Measurements from ENCODE around the gene NXT1.
"Not testable (repeated sequence)": the region's sequence is repeated elsewhere in the genome, so short reads cannot be mapped to it uniquely, and the experiment has no call there.

The NXT1 gene

DNA sequence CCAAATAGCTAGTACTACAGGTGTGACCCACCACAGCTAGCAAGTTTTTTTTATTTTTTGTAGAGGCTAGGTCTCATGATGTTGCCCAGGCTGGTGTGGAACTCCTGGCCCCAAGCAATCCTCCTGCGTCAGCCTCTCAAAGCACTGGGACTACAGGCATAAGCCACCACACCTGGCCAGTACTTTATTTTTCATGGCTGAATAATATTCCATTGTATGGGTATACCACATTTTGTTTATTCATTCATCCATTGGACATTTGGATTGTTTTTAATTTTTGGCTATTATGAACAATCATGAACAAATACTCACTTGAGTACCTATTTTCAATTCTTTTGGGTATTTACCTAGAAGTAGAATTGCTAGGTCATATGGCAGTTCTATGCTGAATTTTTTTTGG lies 7.0 kb upstream of the NXT1 start:
- H3K9me3 Mint-ChIP-seq: no peaks in the 10 kb centered on the region
- no peaks in the 10 kb centered on the region for H3K36me3 Mint-ChIP-seq
- H3K4me1 Mint-ChIP-seq: peaks cover 9% of the 10 kb centered on the region
- H3K4me3 Mint-ChIP-seq: no peak overlapping the region
- DNase-seq (ENCODE audit: low spot score in 2 of 2) (no peak), ATAC-seq (no peak)
- no peak overlapping the region for H3K27ac Mint-ChIP-seq

DNA sequence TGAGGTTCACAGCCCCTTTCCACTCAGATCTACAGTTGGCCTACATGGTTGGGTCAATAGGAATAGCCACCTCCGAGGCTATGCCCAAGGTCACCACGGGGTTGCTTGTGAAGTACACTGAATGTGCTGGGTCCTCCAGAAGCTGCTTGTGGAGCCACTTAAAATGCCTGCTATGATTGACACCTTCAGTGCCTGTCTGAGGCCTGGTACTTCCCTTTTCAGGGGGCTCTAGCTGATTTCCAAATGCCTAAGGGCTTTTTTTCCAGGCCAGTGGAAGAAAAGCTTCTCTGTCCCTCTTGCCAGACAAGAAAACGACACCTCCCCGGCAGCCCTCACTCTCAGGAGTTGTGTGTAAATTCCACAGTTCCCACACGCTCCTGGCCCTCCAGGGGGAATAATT lies 6.3 kb upstream of the NXT1 start:
- ATAC-seq: no peak
- Mint-ChIP-seq H3K27ac (no peak overlapping the region), H3K4me3 (no peak overlapping the region), H3K36me3 (no peaks in the 10 kb centered on the region), H3K9me3 (no peaks in the 10 kb centered on the region), H3K4me1 (peaks cover 16% of the 10 kb centered on the region)
- DNase-seq (ENCODE audit: low spot score in 2 of 2): no peak

DNA sequence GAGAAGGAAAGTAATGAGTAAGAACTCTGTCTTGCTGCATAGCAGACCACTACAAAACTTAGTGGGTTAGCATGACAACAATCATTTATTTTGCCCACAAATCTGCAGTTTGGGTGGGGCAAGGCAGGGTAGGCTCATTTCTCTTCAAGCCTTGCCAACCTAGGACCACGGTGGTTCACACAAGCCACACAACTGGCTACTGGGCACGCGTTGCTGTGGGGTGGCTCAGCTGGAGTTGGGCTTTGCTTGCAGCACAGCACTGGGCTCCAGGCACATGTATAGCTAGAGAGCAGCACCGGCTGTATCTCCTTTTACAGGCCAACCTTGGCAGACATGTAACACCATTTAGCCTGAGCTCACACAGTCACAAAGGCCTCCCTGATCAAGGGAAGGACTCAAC lies 4.6 kb upstream of the NXT1 start:
- DNase-seq (ENCODE audit: low spot score in 2 of 2): no peak
- Mint-ChIP-seq H3K4me3 (no peak overlapping the region), H3K4me1 (peaks cover 27% of the 10 kb centered on the region), H3K27ac (no peak overlapping the region), H3K9me3 (no peaks in the 10 kb centered on the region), H3K36me3 (peaks cover 10% of the 10 kb centered on the region)
- ATAC-seq: no peak

DNA sequence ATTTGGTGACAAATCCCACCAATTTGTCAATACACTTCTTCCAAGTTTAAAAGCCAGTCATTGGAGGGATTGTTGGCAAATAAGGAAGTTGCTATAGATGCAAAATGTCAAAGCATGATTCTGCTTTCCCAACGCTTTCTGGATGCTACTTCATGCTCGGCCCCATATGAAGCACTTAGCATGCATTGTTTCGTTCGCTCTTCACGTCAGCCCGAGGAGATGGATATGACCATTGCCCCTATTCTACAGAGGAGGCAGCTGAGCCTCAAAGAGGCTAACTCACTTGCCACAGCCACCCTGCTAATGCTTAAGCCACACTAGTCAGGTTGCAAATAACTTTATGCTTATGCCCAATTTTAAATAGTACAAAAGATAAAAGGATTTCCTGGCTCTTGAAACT lies 2.8 kb upstream of the NXT1 start:
- no peak overlapping the region for H3K4me3 Mint-ChIP-seq
- peaks cover 36% of the 10 kb centered on the region for H3K4me1 Mint-ChIP-seq
- H3K27ac Mint-ChIP-seq: peak overlapping the region; percentile 100
- peaks cover 16% of the 10 kb centered on the region for H3K36me3 Mint-ChIP-seq
- ATAC-seq (no peak), DNase-seq (ENCODE audit: low spot score in 2 of 2) (no peak)
- H3K9me3 Mint-ChIP-seq: no peaks in the 10 kb centered on the region

DNA sequence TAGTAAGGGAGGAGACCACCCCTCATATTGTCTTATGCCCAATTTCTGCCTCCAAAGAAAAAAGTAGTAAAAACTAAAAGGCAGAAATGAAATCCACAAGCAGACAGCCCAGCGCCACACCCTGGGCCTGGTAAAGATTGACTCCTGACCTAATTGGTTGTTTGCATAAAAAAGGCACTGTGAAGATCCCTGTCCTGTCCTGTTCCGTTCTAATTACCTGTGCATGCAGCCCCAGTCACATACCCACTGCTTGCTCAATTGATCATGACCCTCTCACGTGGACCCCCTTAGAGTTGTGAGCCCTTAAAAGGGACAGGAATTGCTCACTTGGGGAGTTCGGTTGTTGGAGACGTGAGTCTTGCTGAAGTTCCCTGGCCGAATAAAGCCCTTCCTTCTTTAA lies 2.1 kb upstream of the NXT1 start:
- peaks cover 16% of the 10 kb centered on the region for H3K36me3 Mint-ChIP-seq
- DNase-seq (ENCODE audit: low spot score in 2 of 2); ATAC-seq; H3K9me3 Mint-ChIP-seq: not testable (repeated sequence)
- H3K4me1 Mint-ChIP-seq: peaks cover 40% of the 10 kb centered on the region
- H3K4me3 Mint-ChIP-seq: peak overlapping the region; percentile 94
- peak overlapping the region; percentile 100 for H3K27ac Mint-ChIP-seq

DNA sequence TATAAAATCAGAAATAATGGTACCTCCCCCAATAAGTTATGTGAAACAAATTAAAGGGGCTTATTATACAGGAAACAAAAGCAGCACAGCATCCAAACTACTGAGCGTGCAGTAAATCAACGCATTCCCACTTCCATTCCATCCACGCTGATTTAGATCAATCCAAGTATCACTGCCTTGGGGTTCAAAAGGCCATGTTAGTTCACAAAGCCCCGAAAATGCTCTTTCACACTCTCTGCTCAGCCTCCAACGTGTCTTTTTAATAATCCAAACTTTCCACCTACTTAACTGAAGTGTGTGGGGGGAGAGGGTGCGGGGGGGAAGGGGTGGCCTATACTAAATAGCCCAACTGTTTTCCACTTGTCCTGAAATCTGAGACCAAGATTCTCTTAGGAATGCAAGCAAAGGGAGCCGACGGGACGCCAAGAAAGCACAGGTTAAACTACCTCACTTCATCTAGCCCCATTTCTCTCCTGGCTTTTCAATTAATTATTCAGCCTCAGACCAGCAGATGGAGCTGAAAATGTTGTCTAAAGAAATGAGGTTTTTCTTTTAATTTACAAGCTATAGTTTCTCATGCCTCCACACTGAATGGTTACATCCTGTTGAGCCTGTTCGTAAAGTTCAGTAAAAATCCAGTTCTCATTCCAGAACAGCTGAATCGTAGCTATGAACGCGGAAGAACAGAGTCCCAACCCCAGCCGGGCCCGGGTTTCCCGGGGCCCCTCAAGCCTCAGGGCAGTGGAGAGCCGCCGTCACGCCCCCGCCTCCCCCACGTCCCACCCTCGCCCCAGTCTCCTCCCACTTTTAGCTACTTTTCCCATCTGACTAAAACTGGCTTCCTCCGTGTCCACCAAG lies 1.0 kb upstream of the NXT1 start:
- Mint-ChIP-seq H3K4me3 (peak overlapping the region; percentile 94), H3K36me3 (peaks cover 26% of the 10 kb centered on the region), H3K4me1 (peaks cover 40% of the 10 kb centered on the region), H3K27ac (peak overlapping the region; percentile 100), H3K9me3 (no peaks in the 10 kb centered on the region)
- DNase-seq (ENCODE audit: low spot score in 2 of 2): no peak
- ATAC-seq: peak; percentile 53

DNA sequence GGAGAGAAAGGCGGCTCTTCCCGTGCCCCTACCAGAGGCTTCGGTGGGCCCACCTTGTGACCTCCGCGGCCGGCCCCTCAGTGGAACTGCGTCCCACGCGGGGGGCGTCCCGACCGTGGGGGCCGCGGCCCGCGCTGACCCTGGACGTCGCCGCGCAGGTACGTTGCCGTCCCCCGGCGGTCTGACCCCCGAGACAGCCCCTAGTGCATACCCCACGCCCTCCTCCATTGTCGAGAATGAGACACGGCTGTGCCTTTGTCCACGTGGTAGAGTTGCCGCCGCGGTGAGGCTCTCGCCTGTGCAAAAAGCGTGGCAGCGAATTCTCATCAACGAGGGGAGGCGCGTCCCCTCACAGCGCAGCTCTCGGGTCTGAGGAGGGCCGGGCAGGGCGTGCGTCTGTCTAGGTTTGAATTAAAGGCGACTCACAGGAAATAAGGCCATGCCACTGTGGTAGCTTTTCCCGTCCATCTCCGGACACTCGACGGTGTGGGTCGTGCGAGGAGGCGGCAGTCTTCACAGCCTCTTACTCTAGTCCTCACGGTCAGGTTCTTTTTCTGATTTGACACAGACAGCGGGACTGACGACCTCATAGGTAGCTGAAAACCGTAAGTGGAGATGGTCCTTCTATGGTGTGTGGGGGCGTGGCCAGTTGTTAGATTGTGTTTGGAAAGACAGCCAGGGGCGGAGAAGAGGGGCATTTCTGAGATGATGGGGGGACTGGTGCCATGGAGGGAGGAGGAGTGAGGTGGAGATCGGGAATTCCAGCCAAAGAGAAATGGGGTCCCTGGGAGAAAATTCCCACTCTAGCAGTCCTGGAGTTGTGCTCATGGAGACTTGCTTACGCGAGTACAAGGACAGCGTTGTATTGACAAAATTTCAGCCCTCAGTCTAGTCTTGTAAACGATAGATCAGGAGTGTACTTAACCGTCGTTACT lies 580 bp downstream of the NXT1 start:
- Mint-ChIP-seq H3K27ac (peak overlapping the region; percentile 100), H3K4me1 (peaks cover 40% of the 10 kb centered on the region), H3K36me3 (peaks cover 42% of the 10 kb centered on the region), H3K9me3 (no peaks in the 10 kb centered on the region), H3K4me3 (peak overlapping the region; percentile 94)
- DNase-seq (ENCODE audit: low spot score in 2 of 2): peak; percentile 28 to 82
- ATAC-seq: peak; percentile 57

GRCh38 chr20:23356203-23356602 lies 5.6 kb downstream of the NXT1 start:
- H3K9me3 Mint-ChIP-seq: no peaks in the 10 kb centered on the region
- peaks cover 29% of the 10 kb centered on the region for H3K4me1 Mint-ChIP-seq
- H3K27ac Mint-ChIP-seq: no peak overlapping the region
- DNase-seq (ENCODE audit: low spot score in 2 of 2) (no peak), ATAC-seq (no peak)
- no peak overlapping the region for H3K4me3 Mint-ChIP-seq
- peaks cover 46% of the 10 kb centered on the region for H3K36me3 Mint-ChIP-seq

DNA sequence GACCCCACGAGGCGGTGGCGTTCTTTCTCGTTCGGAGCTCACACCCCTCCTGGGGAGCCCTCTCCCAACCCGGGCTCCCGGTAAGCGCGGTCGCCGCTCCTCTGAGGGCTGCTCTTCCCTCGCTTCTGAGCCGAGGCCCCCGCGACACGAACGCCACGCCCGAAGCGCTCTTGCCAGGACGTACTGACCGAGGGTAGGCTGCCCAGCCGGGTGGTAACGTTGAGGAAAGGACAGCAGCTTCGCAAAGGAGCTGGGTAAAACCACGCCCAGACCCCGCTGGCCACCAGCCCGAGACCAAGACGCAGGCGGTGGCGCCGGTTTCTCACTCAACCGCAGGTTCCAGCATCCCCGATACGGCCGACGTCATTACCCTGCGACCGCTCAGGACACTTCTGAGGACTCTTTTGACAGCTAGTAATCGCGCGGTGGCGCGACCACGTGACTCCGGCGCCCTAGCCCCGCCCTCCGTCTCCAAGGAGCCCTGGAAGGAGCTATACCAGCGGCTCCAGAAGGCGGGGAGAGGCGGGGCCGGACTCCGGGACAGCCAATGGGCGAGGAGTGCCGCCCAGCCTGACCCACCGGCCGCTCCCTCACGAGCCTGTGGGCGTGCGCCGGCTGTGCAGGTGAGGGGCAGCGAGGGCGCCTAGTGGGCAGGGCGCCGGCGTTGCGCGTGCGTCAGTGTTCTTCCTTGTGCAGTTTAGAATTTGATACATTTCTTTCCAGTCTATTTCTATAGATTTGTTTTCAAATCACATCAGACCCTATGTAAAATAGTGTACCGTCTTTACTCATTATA lies 7.4 kb downstream of the NXT1 start:
- ATAC-seq: peak; percentile 85
- Mint-ChIP-seq H3K9me3 (no peaks in the 10 kb centered on the region), H3K27ac (peak overlapping the region; percentile 94), H3K4me3 (peak overlapping the region; percentile 88), H3K36me3 (peaks cover 54% of the 10 kb centered on the region), H3K4me1 (peaks cover 23% of the 10 kb centered on the region)
- DNase-seq (ENCODE audit: low spot score in 2 of 2): peak; percentile 98 to 100

DNA sequence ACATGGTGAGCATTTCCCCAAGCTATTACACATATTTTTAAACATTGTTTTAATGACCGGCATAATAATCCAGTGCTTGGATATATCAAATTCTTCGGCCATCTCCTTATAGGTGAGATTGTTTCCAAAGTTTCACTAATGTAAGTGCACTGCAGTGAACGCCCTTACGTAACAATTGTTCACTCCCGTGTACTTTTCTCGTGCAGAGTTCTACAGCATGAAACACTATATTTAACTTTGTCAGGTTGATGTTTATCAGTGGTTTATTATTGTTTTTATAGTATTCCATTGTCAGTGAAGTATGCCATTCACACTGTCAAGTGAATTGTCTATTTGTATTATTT lies 7.9 kb downstream of the NXT1 start:
- Mint-ChIP-seq H3K4me1 (peaks cover 28% of the 10 kb centered on the region), H3K36me3 (peaks cover 59% of the 10 kb centered on the region), H3K27ac (peak overlapping the region; percentile 94), H3K4me3 (peak overlapping the region; percentile 88), H3K9me3 (no peaks in the 10 kb centered on the region)
- DNase-seq (ENCODE audit: low spot score in 2 of 2) (no peak), ATAC-seq (no peak)

DNA sequence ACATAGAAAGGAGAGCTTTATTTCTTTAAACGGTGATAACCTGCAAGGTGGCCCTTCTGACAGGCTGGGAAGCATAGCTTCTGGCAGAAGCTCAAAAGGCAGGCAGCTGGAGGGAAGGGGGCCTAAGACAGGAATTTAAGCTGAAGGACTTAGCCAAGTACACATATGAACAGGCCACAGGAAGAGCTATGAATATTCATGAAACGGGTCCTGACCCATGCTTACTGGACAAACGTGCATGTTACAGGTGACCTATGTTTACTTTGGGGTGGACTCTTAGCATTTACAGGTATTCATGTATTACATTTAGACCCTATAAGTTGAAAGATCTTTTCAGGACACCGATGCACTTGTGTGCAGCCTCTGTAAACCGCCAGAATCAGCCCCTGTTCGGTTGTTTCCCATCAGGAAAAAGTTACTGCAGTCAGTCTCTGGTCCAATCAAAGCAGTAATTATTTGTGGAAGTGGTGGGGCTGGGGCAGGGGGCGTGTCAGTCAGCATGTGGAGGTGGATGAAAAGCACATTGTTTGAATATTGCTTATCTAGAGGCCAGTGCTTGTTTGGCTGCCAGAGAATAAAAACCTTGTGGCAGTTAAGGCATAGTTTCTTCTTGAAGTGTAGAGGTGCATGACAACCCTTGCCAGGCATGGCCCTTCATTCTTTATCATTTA lies 8.5 kb downstream of the NXT1 start:
- DNase-seq (ENCODE audit: low spot score in 2 of 2) (no peak), ATAC-seq (no peak)
- peaks cover 59% of the 10 kb centered on the region for H3K36me3 Mint-ChIP-seq
- H3K9me3 Mint-ChIP-seq: no peaks in the 10 kb centered on the region
- peaks cover 28% of the 10 kb centered on the region for H3K4me1 Mint-ChIP-seq
- H3K27ac Mint-ChIP-seq: peak overlapping the region; percentile 94
- H3K4me3 Mint-ChIP-seq: peak overlapping the region; percentile 88

DNA sequence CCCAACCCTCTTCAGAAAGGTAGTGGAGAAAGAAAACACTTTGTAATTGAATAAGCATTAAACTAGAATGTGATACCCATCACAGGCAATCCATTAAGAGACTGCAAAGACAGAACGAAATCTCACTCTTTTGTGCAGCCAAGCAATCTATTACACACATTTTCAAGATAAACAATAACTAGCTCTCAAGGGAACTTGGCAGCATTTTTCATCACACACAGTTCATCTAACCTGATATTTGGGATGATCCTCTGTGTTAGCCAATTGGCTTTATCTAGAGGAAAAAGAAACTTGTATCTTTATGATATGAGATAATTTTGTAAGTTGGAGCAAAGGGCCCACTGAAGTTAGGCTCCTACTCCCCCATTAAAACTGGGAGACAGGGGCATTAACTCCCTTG lies 9.9 kb downstream of the NXT1 start:
- Mint-ChIP-seq H3K4me1 (peaks cover 40% of the 10 kb centered on the region), H3K9me3 (no peaks in the 10 kb centered on the region), H3K27ac (peak overlapping the region; percentile 93), H3K36me3 (peaks cover 58% of the 10 kb centered on the region), H3K4me3 (peak overlapping the region; percentile 89)
- ATAC-seq: no peak
- DNase-seq (ENCODE audit: low spot score in 2 of 2): no peak

GRCh38 chr20:23361119-23361475 lies 10.5 kb downstream of the NXT1 start:
- H3K4me3 Mint-ChIP-seq: peak overlapping the region; percentile 89
- H3K4me1 Mint-ChIP-seq: peaks cover 45% of the 10 kb centered on the region
- H3K9me3 Mint-ChIP-seq: no peaks in the 10 kb centered on the region
- H3K36me3 Mint-ChIP-seq: peaks cover 57% of the 10 kb centered on the region
- ATAC-seq (no peak), DNase-seq (ENCODE audit: low spot score in 2 of 2) (no peak)
- peak overlapping the region; percentile 93 for H3K27ac Mint-ChIP-seq

DNA sequence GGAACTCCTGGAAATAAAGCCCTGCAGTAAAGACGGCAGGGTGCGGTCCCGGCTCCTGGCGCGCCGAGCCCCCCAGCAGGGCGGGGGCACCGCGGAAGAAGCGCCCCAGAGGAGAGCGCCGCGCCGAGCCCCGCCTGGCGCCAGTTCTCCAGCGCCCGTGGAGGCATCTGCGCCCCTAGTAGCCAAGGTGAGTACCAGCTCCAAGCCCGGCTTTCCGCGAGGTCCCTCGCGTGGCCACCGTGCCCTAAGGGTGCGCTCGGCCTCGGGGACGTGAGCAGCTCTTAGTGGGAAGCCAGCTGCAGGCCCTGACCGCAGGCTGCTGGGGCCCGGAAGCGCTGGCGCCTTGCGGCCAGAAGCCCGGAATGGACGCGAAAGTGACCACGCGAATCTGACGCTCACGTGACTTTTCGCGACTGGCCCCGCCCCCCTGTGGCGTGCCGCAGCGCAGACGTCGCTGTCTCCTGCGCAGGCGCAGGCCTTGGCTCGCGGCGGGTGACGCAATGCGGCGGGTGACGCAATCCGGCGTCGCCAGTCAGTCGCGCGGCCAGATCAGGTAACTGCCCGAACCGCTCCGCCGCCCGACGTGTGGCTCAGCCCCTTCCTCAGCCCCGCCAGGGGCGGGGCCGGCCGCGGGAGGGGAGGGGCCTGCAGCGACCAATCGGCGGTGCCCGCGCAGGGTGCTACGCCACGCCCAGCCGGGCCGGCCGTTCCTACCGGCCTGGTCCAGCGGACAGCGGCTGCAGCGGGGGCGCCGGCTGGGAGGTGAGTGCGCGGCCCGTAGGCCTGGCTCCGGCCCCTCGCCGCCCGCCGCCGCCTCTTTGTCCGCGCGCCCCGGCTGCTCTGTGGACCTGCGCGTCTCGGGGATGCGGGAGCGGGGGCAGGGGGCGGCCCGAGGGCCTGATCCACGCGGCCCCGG lies 11.1 kb downstream of the NXT1 start, which contains the start of gene GZF1:
TSS of gene GZF1 (plus strand) at position 707 of the 916 bp plus-strand sequence. CDS start 2,202 bp downstream, outside the sequence.
- Mint-ChIP-seq H3K4me1 (peaks cover 51% of the 10 kb centered on the region), H3K9me3 (no peaks in the 10 kb centered on the region), H3K27ac (peak within 1 kb of the TSS; percentile 93), H3K4me3 (peak within 1 kb of the TSS; percentile 89), H3K36me3 (peaks cover 61% of the 10 kb centered on the region)
- ATAC-seq (peak; percentile 85), DNase-seq (ENCODE audit: low spot score in 2 of 2) (peak; percentile 99)
